NCI-H1436 treated with DMSO at 0.1 percent for 48 hours (cell line): ENCODE data around the gene IRX1.

Experiments used
- DNase-seq: peaks from one replicate; lab custom pipeline; 2025; lab: John Stamatoyannopoulos, UW

IRX1 gene

GRCh38 chr5:3650868-3651267 lies 55.2 kb downstream of the IRX1 start:
- no peak for DNase-seq
